ENCODE data around the gene MCM5.
A peak's percentile ranks its signal among the peaks of the same experiment; 100 is the strongest.

Gene MCM5

DNA sequence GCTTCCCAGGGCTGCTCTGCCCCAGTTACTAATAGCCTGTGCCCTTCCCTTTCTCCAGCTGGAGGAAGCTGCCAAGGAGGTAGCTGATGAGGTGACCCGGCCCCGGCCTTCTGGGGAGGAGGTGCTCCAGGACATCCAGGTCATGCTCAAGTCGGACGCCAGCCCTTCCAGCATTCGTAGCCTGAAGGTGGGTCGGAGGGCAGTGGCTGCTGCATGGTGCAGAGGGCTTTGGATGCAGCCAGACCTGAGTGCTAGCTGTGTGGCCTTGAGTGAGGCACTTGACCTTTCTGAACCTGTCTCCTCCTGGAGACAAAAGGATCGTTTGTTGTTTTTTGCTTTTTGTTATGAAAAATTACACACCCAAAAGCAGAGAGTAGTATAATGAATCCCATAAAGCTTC lies 3.4 kb downstream of the MCM5 start:
- no peak for DNase-seq (ENCODE audit: low spot score)

DNA sequence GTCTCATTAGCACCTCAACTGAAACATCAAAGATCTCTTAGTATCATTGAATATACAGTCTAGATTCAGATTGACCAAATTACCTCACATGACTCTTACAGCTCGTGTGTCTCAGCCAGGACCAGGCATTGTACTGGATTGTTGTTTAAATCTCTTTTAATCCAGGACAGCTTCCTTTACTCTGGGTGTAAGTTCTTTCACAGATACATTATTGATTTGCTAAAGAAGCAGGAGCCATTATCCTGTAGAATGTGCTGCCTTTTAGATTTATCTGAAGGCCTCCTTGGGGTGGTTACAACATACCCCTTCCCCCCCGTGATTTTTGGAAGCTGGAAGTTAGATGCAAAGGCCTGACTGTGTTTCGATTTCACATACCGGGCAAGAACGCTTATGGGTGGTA lies 4.2 kb downstream of the MCM5 start:
- DNase-seq (ENCODE audit: low spot score): no peak

DNA sequence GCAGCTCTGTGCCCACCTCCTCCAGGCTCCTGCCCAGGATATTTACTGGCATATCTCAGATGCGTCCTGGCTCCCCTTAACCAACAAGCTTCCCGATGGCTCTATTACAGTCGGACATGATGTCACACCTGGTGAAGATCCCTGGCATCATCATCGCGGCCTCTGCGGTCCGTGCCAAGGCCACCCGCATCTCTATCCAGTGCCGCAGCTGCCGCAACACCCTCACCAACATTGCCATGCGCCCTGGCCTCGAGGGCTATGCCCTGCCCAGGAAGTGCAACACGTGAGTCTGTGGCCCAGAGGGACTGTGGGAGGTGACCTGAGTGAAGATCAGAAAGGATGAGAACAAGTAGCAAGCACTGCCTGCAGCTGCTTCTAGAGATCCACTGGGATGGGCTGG lies 6.5 kb downstream of the MCM5 start:
- DNase-seq (ENCODE audit: low spot score): no peak

DNA sequence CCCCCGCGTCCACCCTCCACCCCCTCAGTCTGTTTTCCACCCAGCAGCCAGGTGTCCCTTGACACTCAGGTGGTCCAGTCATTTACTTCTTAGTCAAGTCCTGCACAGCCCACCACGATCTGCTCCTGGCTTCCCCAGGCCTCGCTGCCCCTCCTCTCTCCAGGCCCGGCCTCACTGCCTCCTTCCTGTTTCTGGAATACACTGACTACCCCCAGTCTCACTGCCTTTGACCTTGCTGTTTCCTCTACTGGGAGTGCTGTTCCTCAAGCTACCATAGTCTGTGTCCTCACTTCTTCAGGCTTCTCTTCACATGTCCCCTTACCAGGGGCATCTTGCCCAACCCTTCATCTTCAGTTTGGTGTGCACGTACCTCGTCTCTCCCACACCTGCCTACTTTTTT lies 7.4 kb downstream of the MCM5 start:
- no peak for DNase-seq (ENCODE audit: low spot score)

DNA sequence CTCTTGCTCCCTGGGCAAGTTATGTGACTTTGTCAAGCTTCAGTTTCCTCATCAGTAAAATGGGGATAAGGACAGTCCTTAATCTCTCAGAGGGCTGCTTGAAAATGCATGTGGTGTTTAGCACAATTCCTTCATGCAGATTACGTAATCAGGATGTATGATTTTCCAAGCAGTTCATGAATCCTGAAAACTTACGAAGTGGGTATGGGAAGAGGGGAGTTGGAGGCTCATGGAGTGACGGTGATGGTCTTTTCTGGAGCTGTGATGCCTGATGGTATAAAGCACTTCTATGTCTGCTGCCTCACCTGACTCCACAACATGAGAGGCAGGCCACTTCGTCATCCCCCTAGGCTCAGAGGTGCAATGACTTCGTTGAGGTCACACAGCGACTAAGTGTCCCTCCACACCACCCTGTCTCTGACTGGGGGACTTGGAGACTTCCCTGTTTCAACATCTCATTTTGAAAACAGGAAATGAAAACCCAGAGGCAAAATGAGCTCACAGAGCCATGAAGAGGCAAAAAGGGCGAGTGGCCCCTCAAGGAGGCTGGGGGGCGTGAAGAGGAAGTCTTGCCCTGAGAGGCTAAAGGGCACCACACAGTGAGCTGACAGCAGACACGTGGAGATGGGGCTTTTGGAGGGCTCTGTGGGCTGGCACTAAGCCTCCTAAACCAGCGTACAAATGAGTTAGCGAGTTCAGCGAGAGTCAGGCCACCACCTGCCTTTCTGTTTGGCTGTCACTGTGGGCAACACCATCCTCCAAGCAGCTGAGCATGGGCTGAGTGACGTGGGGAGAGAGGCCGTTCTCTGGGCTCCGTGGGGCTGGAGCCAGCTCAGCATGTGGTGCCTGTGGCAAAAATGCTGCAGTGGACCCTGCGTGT lies 10.1 kb downstream of the MCM5 start:
- DNase-seq (ENCODE audit: low spot score): no peak

DNA sequence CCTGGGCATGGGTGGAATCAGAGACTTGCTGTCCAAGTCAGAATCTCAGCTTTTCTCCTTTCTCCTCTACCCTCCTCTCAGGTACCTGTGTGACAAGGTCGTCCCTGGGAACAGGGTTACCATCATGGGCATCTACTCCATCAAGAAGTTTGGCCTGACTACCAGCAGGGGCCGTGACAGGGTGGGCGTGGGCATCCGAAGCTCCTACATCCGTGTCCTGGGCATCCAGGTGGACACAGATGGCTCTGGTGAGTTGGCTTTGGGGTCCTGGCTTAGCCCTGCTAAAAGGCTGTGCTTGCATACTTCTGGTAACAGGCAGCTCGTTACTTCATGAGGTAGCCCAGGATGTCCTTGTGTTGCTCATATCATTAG lies 10.7 kb downstream of the MCM5 start:
- no peak for DNase-seq (ENCODE audit: low spot score)

DNA sequence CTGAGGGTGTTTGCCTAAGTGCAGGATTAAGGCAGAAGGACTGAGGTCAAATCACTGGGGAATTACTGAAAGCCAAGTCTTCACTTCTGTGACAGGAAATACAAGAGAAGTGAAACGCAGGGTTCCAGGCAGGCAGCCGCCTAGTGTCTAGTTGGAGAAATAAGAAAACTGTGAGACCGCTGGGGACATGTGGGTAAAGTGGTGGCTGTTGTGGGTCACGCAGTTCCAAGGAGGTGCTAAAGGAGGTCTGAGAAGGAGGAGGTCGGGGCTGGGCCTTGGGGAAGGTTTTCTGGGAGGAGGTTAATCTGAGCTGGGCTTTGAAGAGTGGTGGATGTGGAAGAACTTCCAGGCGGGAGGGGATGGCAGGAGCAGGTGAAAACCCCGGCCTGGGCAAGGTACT lies 11.2 kb downstream of the MCM5 start:
- no peak for DNase-seq (ENCODE audit: low spot score)

DNA sequence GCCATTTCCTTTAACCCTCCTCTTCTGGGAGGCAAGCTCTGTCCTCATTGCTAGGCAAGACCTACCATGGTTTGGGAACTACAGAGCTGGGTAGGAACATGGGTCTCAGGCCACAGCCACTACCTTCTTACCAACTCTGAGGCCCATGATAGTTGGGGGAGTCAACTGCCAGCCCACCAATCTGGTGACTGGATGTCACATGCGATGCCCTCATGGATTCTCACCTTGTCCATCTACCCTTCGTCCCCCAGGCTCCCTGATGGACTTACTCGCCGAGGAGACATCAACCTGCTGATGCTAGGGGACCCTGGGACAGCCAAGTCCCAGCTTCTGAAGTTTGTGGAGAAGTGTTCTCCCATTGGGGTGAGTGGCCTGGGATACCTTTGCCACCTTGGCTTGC lies 13.7 kb downstream of the MCM5 start:
- DNase-seq (ENCODE audit: low spot score): no peak

DNA sequence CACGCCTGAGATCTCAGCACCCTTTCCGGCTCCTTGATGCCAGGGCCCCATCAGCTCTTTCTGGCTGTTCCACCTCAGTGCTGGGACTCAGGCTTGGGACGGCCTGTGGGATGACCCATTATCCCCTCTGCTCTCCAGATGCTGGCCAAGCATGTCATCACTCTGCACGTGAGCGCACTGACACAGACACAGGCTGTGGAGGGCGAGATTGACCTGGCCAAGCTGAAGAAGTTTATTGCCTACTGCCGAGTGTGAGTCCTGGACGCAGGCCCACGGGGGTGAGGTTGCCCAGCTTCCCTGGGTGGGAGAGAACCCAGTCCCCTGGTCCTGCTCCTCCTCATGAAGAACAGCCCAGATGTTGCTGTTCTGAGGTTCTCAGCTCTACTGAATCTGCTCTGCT lies 17.7 kb downstream of the MCM5 start:
- no peak for DNase-seq (ENCODE audit: low spot score)

DNA sequence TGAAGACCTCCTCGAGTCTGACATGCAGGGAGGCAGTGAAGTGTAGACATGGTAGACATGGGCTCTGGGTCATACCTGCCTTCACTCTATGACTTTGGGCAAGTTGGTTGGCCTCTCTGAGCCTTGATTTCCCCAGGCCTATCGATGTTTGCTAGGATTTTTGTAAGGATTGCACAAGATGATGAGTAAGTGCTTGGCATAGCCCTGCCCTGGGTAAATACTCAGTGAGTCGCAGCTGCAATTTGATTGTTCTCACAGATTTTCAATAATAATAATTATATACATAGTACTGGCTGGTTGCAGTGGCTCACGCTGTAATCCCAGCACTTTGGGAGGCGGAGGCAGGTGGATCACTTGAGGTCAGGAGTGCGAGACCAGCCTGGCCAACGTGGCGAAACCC lies 18.1 kb downstream of the MCM5 start:
- DNase-seq (ENCODE audit: low spot score): peak; percentile 20

DNA sequence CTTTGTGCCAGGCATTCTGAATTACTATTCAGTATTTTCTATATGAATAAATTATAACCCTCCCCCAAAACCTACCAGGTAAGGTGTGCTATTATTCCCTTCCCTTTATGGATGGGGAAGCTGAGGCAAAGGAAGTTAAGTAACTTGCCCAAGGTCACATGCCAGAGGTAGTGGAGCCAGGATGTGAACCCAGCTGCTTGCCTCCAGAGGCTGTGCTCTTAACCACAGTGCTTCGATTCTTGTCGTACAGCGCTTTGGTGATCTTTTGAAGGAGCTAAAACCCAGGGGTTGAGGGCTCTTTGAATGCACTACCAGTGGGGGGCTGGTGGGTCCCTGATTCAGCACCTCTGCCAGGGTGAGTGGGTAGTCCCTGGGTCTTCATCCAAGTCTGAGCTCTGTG lies 18.8 kb downstream of the MCM5 start:
- DNase-seq (ENCODE audit: low spot score): no peak

DNA sequence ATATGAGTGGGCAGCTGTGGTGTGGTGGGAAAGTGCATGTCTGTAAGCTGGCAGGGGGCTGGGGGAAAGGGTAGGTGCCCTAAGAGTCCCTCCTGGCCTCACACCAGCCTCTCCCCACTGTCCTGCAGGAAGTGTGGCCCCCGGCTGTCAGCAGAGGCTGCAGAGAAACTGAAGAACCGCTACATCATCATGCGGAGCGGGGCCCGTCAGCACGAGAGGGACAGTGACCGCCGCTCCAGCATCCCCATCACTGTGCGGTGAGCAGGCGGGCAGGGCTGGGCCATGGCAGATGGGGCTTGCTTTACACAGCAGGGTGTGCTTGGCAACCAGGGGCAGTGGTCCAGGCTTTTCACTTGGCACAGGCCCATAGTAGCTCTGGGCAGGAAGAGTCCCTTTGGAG lies 19.8 kb downstream of the MCM5 start:
- DNase-seq (ENCODE audit: low spot score): no peak

DNA sequence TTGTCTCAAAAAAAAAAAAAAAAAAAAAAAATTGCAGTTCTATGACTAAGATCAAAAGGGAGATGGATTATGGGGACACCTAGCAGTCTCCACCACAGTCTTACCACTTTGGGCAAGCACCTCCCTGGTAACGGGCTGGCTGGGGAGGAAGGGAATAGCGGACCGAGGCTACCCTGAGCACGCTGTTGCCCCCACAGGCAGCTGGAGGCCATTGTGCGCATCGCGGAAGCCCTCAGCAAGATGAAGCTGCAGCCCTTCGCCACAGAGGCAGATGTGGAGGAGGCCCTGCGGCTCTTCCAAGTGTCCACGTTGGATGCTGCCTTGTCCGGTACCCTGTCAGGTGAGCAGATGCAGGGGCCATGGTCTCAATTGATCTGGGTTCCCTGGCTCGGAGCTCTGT lies 21.2 kb downstream of the MCM5 start:
- no peak for DNase-seq (ENCODE audit: low spot score)

DNA sequence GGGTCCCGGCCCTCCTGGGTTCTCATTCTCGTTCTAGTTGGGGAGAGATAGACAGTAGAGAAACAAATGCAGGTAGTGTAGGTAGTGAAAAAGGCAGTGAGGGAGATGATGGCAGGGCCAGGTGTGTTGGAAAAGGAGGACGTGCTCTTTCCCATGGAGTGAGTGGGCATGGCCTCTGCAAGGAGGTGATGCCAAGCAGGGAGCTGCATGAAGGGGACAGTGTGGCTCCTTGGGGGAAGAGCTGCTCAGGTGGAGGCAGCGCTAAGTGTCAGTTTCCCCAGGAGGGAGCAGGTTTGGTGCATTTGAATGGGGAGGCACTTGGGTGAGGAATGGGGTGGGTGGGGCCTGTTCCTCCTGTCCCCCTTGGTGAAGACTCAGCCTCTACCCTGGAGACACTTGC lies 22.2 kb downstream of the MCM5 start:
- DNase-seq (ENCODE audit: low spot score): no peak

DNA sequence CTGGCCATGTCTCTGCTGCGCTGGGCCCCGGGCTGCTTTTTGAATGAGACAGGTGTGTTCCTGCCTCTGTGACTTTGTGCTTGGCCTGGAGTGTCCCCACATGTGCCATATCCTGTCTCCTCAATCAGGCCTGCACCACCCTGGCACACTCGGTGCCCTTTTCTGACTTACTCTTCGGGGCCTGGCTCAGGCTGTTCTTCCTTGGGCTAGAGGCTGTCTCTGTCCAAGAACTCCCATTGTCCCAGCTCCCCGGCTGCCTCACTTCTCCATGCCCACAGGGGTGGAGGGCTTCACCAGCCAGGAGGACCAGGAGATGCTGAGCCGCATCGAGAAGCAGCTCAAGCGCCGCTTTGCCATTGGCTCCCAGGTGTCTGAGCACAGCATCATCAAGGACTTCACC lies 23.0 kb downstream of the MCM5 start:
- no peak for DNase-seq (ENCODE audit: low spot score)

DNA sequence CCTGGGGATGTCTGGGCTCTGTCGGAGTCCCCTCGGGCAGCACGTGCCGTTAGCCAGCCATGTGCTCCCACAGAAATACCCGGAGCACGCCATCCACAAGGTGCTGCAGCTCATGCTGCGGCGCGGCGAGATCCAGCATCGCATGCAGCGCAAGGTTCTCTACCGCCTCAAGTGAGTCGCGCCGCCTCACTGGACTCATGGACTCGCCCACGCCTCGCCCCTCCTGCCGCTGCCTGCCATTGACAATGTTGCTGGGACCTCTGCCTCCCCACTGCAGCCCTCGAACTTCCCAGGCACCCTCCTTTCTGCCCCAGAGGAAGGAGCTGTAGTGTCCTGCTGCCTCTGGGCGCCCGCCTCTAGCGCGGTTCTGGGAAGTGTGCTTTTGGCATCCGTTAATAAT lies 24.1 kb downstream of the MCM5 start:
- DNase-seq (ENCODE audit: low spot score): no peak

DNA sequence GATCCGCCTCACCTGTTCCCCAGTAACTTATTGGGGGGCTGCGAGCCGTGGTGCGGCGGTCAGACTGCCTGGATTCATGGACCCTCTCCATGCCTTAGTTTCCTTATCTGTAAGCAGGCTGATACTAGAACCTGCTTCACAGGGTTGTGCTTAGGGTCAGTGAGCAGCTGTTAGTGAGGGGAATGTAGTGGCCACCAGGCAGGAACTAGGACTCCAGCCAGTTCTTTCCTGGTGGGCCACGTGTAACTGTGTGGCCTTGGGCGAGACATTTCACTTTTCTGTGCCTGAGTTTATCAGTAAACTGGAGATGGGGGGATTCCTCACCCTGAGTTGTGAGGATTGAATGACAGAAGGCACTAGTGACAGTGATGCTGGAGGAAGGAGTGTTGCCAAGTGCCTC lies 24.8 kb downstream of the MCM5 start:
- no peak for DNase-seq (ENCODE audit: low spot score)

DNA sequence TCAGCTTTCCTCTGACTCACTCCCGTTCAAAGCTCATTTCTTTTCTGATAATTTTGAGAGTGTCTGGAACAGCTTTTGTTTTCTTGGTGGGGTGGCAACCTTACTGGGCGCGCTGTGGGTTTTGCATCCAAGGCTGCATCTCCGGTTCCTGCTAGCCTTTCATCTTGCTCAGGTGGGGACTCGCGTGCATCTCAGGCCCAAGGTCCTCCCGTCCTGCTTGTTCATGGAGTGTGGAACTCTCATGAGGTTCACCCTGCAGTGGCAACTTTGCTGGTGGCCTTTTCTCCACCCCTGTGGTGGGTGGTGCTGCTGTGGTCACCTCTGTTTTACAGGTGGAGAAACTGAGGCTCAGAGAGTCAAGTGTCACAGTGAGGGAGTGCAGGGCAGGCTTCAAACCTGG lies 25.6 kb downstream of the MCM5 start:
- DNase-seq (ENCODE audit: low spot score): no peak

DNA sequence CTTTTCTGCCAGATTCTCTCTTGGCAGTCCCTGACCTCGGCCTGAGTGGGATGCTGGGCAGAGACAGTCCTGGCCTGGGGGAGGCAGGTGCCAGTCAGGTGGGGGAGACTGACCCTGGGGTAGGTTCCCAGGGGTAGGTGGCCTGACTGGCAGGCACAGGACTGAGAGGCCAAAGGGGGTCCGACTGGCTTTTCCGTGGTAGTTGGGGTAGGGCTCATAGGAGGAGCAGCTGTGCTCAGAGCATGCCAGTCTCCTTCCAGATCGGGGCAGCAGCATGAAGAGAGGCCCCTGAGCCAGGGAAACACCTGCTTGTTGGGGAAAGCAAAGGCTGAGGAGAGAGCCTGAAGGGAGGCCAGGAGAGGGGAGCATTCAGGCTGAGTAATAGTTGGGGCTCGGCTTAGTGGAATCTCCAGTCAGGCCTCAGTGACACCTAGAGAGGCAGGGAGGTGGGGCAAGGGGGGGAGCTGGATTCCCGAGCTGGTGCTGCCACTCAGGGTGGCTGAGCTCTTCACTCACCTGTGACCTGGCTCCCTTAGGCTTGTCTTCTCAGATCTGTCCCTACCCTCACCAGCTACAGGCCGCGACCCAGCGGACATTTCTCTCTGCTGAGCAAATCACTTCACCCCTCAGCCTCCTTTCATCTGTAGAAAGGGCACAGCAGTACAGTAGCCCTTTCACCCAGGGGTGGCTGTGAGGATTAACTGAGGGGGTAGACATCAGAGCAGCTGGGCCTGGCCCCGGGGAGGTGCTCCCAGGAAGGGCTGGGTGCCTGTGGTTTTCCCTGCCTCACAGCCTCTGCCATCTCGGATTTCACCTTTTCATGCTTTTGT lies 26.2 kb downstream of the MCM5 start:
- peak; percentile 69 for DNase-seq (ENCODE audit: low spot score)

DNA sequence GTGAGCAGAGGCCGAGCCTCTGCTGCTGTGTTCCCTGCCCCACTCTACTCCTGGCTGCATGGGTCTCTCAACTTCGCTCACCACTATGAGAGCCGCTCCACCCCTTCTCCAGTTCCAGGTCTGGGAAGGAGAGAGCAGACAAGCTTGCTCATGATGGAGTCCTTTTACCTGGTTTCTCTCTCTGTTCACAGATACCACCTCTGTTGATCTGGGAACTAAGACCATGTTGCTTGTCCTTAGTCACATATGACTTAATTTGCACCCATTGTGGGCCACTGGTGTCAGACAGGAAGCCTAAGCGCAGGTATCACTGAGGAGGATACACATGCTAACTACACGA lies 26.8 kb downstream of the MCM5 start:
- DNase-seq (ENCODE audit: low spot score): no peak

DNA sequence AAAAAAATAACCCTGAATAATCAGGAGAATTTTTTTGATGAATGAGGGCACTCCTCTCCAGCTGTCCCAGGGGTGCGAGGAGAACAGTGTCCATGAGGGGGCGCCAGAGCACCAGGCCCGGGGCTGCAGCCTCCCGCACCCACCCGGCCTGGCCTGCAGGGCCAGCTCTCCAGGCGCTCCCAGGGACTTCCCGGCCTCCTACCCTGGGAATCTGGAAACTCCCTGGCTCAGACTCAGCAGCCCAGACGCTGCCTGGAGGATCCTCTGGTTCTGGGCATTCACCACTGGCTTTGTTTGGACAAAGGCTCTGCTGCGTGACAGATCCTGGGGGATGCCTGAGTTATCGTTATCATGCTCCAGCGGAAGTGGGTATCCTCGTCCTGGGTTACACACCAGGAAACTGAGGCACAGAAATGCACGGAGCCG lies 31.0 kb downstream of the MCM5 start:
- DNase-seq (ENCODE audit: low spot score): peak; percentile 95

DNA sequence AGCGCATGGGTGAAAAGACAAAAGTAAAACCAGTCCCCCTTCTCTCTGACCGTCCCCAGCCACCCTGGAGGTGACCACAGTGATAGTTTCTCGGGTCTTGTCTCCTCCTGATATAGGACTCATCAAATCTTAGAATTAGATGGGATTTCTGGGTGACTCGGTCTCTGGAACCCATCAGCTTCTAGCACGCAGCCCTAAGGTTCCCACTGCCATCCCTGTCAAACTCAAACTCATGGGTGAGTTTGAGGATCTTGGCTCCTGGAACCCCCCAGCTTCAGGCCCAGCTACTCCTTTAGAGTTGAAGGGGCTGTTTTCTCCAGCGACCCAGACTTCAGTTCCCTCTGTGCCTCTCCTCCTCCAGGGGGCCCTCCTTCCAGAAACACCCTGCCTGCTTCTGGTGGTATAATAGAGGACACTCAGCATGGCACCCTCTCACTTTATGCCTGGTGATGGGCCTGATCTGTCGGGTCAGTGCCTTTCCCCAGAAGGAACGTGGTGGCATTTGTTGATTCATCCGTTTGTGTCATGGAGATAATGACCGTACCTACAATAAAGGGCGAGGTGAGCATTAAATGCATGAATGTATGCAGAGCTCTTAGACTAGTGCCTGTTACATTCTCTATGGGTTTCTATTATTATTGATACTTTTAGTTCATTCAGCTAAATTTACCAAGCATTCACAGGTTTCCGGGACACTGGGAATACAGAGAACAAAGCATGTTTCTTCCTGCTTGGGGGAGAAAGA lies 31.7 kb downstream of the MCM5 start:
- DNase-seq (ENCODE audit: low spot score): no peak
